ENCODE measurements around the gene GPC6.

Gene GPC6

DNA sequence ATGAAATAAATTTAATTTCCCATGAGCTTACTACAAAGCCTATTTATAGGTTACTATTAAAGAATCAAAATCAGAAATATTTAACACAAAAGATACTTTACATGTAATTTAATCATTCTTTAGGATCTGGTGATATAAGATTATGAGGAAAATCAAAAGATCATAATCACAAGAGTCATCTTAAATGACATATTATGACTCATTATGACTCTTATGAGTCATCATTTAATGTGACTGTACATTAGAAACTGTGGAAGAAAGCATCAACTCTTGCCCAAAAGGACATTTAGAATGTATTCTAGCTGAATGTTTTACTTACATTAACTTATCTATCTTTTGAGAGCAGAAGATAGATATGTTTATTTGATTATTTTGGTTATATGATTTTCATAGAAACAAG is 794.2 kb downstream of the GPC6 start:
- no peak overlapping the region for H3K27ac ChIP-seq (ENCODE audit: low read length)
- H3K4me1 ChIP-seq (ENCODE audit: low read length), result no peaks in the 10 kb centered on the region

DNA sequence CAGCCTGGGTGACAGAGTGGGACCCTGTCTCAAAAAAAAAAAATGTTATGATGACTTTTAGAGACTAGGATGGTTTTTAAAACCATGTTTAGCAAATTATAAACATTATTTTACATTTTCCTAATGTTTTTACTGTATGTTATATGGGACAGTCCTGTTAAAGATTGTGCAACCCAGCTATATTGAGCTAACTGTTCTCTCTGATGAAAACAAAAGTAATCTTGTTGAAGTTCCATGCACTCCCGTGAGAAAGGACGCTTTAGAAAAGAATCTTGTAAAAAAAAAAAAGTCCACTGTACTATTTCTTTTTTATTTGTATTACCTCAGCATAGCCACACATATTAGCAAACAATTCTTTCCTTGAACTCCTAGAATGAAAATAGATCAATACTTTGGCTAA is 801.6 kb downstream of the GPC6 start:
- no peaks in the 10 kb centered on the region for H3K9me2 ChIP-seq (replicated peaks; ENCODE audit: insufficient read depth, low read length)
- no peak for TF ChIP-seq CTCF (IDR thresholded peaks at IDR 0.05; ENCODE audit: low read length)

More for the DNA sequence above, 794.2 kb downstream of the GPC6 start:
- H3F3A ChIP-seq (ENCODE audit: insufficient read depth, low read length), result no peaks in the 10 kb centered on the region
- H3K9me3 ChIP-seq (replicated peaks; ENCODE audit: insufficient read depth, low read length), result no peaks in the 10 kb centered on the region
- H3K4me2 ChIP-seq (ENCODE audit: low read depth, low read length), result no peak overlapping the region
- H3K79me2 ChIP-seq (ENCODE audit: low read length), result no peaks in the 10 kb centered on the region
- H3K36me3 ChIP-seq (replicated peaks; ENCODE audit: insufficient read depth, low read length), result no peaks in the 10 kb centered on the region
- DNase-seq, result no peak
- H4K20me1 ChIP-seq (ENCODE audit: insufficient read depth, low read length), result no peaks in the 10 kb centered on the region
- H3K27me3 ChIP-seq (replicated peaks; ENCODE audit: insufficient read depth, low read length), result no peaks in the 10 kb centered on the region
- H2AFZ ChIP-seq (ENCODE audit: low read length), result no peak overlapping the region
- H3K9ac ChIP-seq (ENCODE audit: low read length), result no peak overlapping the region
- no peaks in the 10 kb centered on the region for H3K9me2 ChIP-seq (replicated peaks; ENCODE audit: insufficient read depth, low read length)
- H3K4me3 ChIP-seq (ENCODE audit: low read length), result no peak overlapping the region
- TF ChIP-seq CTCF (IDR thresholded peaks at IDR 0.05; ENCODE audit: low read length) (no peak), EZH2phosphoT487 (IDR thresholded peaks at IDR 0.05; ENCODE audit: low read length) (no peak), EZH2 (optimal IDR thresholded peaks at IDR 0.05; ENCODE audit: low read depth, low read length) (no peak)

GRCh38 chr13:94028650-94029049 is 802.0 kb downstream of the GPC6 start:
- no peaks in the 10 kb centered on the region for H3F3A ChIP-seq (ENCODE audit: insufficient read depth, low read length)
- TF ChIP-seq EZH2phosphoT487 (IDR thresholded peaks at IDR 0.05; ENCODE audit: low read length), result no peak
- H3K9ac ChIP-seq (ENCODE audit: low read length), result no peak overlapping the region

More for the DNA sequence above, 801.6 kb downstream of the GPC6 start:
- Histone ChIP-seq H3K27me3 (replicated peaks; ENCODE audit: insufficient read depth, low read length) (no peaks in the 10 kb centered on the region), H3F3A (ENCODE audit: insufficient read depth, low read length) (no peaks in the 10 kb centered on the region), H3K4me3 (ENCODE audit: low read length) (no peak overlapping the region), H3K9me3 (replicated peaks; ENCODE audit: insufficient read depth, low read length) (no peaks in the 10 kb centered on the region), H3K4me1 (ENCODE audit: low read length) (no peaks in the 10 kb centered on the region), H3K4me2 (ENCODE audit: low read depth, low read length) (no peak overlapping the region), H3K27ac (ENCODE audit: low read length) (no peak overlapping the region), H3K79me2 (ENCODE audit: low read length) (no peaks in the 10 kb centered on the region), H3K9ac (ENCODE audit: low read length) (no peak overlapping the region), H4K20me1 (ENCODE audit: insufficient read depth, low read length) (no peaks in the 10 kb centered on the region), H2AFZ (ENCODE audit: low read length) (no peak overlapping the region), H3K36me3 (replicated peaks; ENCODE audit: insufficient read depth, low read length) (no peaks in the 10 kb centered on the region)
- DNase-seq, result no peak

GRCh38 chr13:94030415-94031119 is 804.0 kb downstream of the GPC6 start:
- H3K4me1 ChIP-seq (ENCODE audit: low read length), result no peaks in the 10 kb centered on the region
- H3K9me3 ChIP-seq (replicated peaks; ENCODE audit: insufficient read depth, low read length), result no peaks in the 10 kb centered on the region
- H3K4me2 ChIP-seq (ENCODE audit: low read depth, low read length), result no peak overlapping the region
- no peaks in the 10 kb centered on the region for H3K9me2 ChIP-seq (replicated peaks; ENCODE audit: insufficient read depth, low read length)
- no peaks in the 10 kb centered on the region for H3K79me2 ChIP-seq (ENCODE audit: low read length)
- no peak for DNase-seq
- H3K9ac ChIP-seq (ENCODE audit: low read length), result no peak overlapping the region
- H3K27ac ChIP-seq (ENCODE audit: low read length), result no peak overlapping the region
- H2AFZ ChIP-seq (ENCODE audit: low read length), result no peak overlapping the region
- no peaks in the 10 kb centered on the region for H4K20me1 ChIP-seq (ENCODE audit: insufficient read depth, low read length)
- H3K27me3 ChIP-seq (replicated peaks; ENCODE audit: insufficient read depth, low read length), result no peaks in the 10 kb centered on the region
- no peaks in the 10 kb centered on the region for H3K36me3 ChIP-seq (replicated peaks; ENCODE audit: insufficient read depth, low read length)
- no peaks in the 10 kb centered on the region for H3F3A ChIP-seq (ENCODE audit: insufficient read depth, low read length)
- TF ChIP-seq EZH2phosphoT487 (IDR thresholded peaks at IDR 0.05; ENCODE audit: low read length) (no peak), CTCF (IDR thresholded peaks at IDR 0.05; ENCODE audit: low read length) (no peak), EZH2 (optimal IDR thresholded peaks at IDR 0.05; ENCODE audit: low read depth, low read length) (no peak)
- no peak overlapping the region for H3K4me3 ChIP-seq (ENCODE audit: low read length)

More at GRCh38 chr13:94028650-94029049, 802.0 kb downstream of the GPC6 start:
- Histone ChIP-seq H3K79me2 (ENCODE audit: low read length) (no peaks in the 10 kb centered on the region), H4K20me1 (ENCODE audit: insufficient read depth, low read length) (no peaks in the 10 kb centered on the region), H3K27me3 (replicated peaks; ENCODE audit: insufficient read depth, low read length) (no peaks in the 10 kb centered on the region), H3K4me3 (ENCODE audit: low read length) (no peak overlapping the region), H3K9me3 (replicated peaks; ENCODE audit: insufficient read depth, low read length) (no peaks in the 10 kb centered on the region), H3K9me2 (replicated peaks; ENCODE audit: insufficient read depth, low read length) (no peaks in the 10 kb centered on the region), H3K4me2 (ENCODE audit: low read depth, low read length) (no peak overlapping the region), H3K36me3 (replicated peaks; ENCODE audit: insufficient read depth, low read length) (no peaks in the 10 kb centered on the region), H3K4me1 (ENCODE audit: low read length) (no peaks in the 10 kb centered on the region), H3K27ac (ENCODE audit: low read length) (no peak overlapping the region), H2AFZ (ENCODE audit: low read length) (no peak overlapping the region)
- DNase-seq, result no peak
